Measurements from ENCODE around the gene MRPS2.

DNA sequence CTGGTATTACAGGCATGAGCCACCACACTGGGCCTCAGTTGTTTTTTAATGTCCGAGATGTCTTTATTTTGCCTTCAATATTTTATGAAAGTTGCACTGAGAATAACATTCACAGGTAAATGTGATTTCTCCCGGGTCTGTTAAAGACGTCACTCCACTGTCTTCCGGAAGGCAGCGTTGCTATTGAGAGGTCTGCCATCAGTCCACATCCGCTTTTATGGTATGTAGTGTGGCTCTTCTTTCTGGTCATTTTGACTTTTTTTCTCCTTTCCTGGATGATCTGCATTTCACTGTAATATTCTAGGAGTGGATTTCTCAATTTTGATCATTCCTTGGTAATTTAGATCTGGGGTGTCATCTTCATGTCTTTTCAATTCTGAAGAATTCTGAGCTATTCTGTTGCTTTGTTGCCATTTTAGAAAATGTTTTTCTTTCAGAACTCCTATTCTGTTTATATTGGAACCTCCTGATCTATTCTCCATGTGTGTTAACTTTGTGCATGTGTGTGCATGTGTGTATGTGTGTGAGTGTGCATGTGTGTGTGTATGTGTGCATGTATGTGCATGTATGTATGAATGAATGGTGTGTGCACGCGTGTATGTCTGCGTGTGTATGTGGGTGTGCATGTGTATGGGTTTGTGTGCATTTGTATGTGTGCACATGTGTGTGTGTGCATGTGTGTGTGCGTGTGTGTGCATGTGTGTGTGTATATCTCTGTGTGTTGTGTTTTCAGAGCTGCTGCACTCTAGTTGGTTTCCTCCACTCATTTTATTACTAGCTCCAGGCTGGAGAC is 18.9 kb downstream of the MRPS2 start:
- no peak for TF ChIP-seq POLR2A (IDR thresholded peaks at IDR 0.05)
- TF ChIP-seq CTCF (IDR thresholded peaks at IDR 0.05), result no peak
- TF ChIP-seq EP300 (IDR thresholded peaks at IDR 0.05), result no peak
- no peak for TF ChIP-seq POLR2AphosphoS5 (IDR thresholded peaks at IDR 0.05)

All from suprapubic skin (tissue), 4 donors.